ENCODE measurements around the gene WAPL.

Gene WAPL

GRCh38 chr10:86450806-86451603 lies 70.6 kb downstream of the WAPL start:
- DNase-seq, result no peak

GRCh38 chr10:86449926-86450558 lies 71.5 kb downstream of the WAPL start:
- no peak for DNase-seq

GRCh38 chr10:86447432-86447831 lies 74.2 kb downstream of the WAPL start:
- no peak for DNase-seq

GRCh38 chr10:86446987-86447386 lies 74.6 kb downstream of the WAPL start:
- no peak for DNase-seq

GRCh38 chr10:86446440-86446839 lies 75.2 kb downstream of the WAPL start:
- DNase-seq, result no peak

- DNase-seq, result no peak
Measured at GRCh38 chr10:86443936-86444335, 77.7 kb downstream of the WAPL start.

GRCh38 chr10:86443069-86443468 lies 78.5 kb downstream of the WAPL start:
- DNase-seq, result no peak

GRCh38 chr10:86440874-86441843 lies 80.4 kb downstream of the WAPL start:
- DNase-seq, result no peak

- no peak for DNase-seq
Measured at GRCh38 chr10:86439544-86439943, 82.0 kb downstream of the WAPL start.

- no peak for DNase-seq
Measured at GRCh38 chr10:86438091-86438749, 83.4 kb downstream of the WAPL start.

- no peak for DNase-seq
Measured at GRCh38 chr10:86437447-86437846, 84.1 kb downstream of the WAPL start.

GRCh38 chr10:86436963-86437362 lies 84.6 kb downstream of the WAPL start:
- DNase-seq, result no peak

- DNase-seq, result no peak
Measured at GRCh38 chr10:86434656-86435055, 86.9 kb downstream of the WAPL start.

GRCh38 chr10:86423739-86424138 lies 97.9 kb downstream of the WAPL start:
- no peak for DNase-seq

- DNase-seq, result no peak
Measured at GRCh38 chr10:86419101-86419500, 102.5 kb downstream of the WAPL start.

- no peak for DNase-seq
Measured at GRCh38 chr10:86415583-86415982, 106.0 kb downstream of the WAPL start.

GRCh38 chr10:86415116-86415515 lies 106.5 kb downstream of the WAPL start:
- DNase-seq, result no peak

- DNase-seq, result no peak
Measured at GRCh38 chr10:86413046-86413728, 108.4 kb downstream of the WAPL start.

GRCh38 chr10:86411852-86412560 lies 109.6 kb downstream of the WAPL start:
- DNase-seq, result no peak

- DNase-seq, result no peak
Measured at GRCh38 chr10:86411281-86411841, 110.2 kb downstream of the WAPL start.

- DNase-seq, result no peak
Measured at GRCh38 chr10:86410542-86411124, 111.0 kb downstream of the WAPL start.

All from activated T-cell treated with anti-CD3 and anti-CD28 coated beads, Interleukin-2, amount 50 U/mL, for 1 hour (primary cell).